Astrocyte (in vitro differentiated cells and primary cell): Measurements from ENCODE around the gene NBDY.

Experiments used
- EZH2 ChIP-seq: IDR thresholded peaks from 2 replicates; pipeline ENCODE4 v1.6.1; 2012; ENCODE audit warnings: mild to moderate bottlenecking, low read length, inconsistent platforms; ENCODE audit not compliant: insufficient read depth
- TF ChIP-seq, protein P1 (sequence below): IDR thresholded peaks from 2 replicates; pipeline ENCODE4 v1.5.1; 2011; ENCODE audit warnings: low read depth, mild to moderate bottlenecking, inconsistent platforms, low read length, moderate library complexity; ENCODE audit not compliant: insufficient read depth

DNA sequence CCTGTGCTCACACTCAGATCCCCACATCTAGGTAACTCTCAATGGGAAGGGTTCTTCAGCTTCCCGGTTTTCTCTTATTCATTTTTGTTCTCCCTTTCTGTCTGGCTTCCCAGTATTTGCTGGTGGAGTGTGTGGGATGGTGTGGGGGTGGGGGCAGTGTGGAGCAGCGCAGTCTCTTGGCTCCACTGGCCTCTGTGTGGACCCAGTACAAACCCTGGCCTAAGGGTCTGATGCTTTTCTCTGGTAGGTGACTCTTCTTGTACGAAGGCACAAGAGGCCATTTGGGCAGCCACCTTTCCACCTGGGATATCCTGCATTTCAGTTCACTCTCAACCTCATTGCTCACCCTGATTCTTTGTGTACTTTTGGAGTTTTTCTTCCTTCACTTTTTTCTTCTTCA, 71.3 kb downstream of the NBDY start:
- TF ChIP-seq EZH2: no peak
- TF ChIP-seq, protein P1, sequence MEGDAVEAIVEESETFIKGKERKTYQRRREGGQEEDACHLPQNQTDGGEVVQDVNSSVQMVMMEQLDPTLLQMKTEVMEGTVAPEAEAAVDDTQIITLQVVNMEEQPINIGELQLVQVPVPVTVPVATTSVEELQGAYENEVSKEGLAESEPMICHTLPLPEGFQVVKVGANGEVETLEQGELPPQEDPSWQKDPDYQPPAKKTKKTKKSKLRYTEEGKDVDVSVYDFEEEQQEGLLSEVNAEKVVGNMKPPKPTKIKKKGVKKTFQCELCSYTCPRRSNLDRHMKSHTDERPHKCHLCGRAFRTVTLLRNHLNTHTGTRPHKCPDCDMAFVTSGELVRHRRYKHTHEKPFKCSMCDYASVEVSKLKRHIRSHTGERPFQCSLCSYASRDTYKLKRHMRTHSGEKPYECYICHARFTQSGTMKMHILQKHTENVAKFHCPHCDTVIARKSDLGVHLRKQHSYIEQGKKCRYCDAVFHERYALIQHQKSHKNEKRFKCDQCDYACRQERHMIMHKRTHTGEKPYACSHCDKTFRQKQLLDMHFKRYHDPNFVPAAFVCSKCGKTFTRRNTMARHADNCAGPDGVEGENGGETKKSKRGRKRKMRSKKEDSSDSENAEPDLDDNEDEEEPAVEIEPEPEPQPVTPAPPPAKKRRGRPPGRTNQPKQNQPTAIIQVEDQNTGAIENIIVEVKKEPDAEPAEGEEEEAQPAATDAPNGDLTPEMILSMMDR: no peak
